Hepatic stellate cell (primary cell): ENCODE data around the gene MPZL1.
"Not testable (repeated sequence)": the region's sequence is repeated elsewhere in the genome, so short reads cannot be mapped to it uniquely, and the experiment has no call there.

Experiments used
- DNase-seq: peaks from one replicate; pipeline ENCODE4 v3.0.0; 2011; ENCODE audit warnings: low spot score

MPZL1 gene

DNA sequence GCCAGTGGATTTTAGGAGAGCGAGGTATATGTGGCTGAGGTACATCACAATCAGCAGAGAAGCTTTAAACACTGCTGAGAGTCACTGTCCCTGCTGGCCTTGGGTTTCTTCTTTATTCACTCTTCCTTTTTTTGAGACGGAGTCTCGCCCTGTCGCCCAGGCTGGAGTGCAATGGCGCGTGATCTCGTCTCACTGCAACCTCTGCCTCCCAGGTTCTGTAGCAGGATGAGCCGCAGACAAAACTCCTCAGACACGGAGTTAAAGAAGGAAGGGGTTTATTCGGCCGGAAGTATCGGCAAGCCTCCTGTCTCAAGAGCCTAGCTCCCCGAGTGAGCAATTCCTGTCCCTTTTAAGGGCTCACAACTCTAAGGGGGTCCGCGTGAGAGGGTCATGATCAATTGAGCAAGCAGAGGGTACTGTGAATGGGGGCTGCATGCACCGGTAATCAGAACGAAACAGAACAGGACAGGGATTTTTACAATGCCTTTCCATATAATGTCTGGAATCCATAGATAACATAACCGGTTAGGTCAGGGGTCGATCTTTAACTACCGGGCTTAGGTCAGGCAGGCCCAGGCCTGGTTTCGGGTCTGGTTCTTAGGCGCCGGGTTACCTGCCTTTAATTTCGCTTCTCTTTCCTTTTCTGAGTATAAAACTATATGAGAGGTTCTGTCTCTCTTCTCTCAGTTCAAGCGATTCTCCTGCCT lies 1.9 kb upstream of the MPZL1 start:
- not testable (repeated sequence) for DNase-seq

DNA sequence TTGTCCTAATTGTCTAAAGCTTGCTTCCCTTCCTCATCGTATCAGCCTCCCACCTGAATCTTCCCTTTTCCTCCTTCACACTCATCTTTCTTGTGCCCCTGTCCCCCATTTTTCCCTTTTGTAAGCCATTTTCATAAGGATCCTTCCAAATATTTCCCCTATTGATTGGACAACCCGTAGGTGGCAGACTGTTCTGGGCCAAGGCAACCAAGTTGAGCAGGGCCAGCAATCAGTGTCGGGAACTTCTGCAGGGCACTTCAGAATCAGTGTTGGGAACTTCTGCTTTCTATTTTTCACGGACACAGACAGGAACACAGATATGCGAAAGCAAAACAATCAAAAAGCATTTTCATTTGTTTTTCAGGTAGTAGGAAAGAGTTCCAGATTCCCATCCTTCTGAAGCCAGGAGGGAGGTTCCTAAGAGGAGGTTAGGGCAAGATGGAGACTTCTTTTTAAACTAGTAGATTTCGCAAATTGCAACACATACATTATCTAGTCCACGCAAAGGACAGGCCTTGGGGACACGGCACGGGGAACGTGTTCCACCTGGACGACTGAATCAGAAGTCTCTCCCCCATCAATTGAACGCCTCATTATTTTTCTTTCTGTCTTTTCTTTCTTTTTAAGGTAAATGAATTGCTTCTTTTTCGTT lies 691 bp upstream of the MPZL1 start:
- DNase-seq: peak; percentile 59

DNA sequence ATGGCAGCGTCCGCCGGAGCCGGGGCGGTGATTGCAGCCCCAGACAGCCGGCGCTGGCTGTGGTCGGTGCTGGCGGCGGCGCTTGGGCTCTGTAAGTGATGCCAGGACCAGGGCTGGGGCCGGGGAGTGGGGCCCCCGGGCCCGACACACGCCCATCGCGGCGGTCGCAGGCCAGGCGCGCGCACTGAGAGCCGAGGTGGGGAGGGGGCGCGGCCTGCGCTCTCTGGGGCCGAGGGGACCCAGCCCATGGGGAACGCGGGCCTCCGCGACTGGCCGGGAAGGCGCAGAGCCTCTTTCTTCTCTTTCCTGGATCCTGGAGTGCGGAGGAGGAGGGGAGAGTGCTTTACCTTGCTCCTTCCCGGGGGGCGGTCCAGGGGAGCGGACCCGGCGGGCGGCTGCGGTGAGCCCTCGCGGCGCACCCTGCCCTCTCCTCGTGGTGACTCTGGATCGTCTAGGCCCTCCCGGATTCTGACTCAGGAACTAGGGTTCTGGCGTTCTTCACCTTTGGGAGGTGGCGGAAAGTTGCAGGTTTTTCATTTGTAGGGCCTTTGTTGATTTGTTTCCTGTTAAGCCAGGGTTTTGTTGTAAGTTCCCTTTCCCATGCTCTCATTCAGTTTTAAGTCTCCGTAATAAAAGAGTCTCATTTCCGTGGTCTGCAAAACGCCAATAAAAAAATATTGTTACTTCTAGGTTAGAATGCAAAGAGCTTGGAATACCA lies 529 bp downstream of the MPZL1 start:
- peak; percentile 43 for DNase-seq

DNA sequence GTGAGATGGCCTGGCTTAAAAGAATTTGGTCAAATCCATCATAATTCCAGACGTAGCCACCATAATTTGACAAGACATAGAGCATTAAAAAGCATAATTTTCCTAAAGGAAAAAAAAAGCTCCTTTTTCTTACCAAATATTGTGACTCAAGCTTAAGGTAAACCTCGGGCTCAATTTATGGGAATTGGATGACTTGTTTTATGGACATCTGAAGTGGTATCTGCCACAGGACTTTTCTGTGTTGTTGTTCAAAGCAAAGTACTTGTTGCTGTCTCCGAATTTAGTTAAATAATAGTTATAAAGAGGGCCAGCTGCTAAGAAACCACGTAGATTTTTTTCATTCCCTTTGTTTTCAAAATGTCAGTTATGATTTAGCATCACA lies 1.1 kb downstream of the MPZL1 start:
- no peak for DNase-seq

DNA sequence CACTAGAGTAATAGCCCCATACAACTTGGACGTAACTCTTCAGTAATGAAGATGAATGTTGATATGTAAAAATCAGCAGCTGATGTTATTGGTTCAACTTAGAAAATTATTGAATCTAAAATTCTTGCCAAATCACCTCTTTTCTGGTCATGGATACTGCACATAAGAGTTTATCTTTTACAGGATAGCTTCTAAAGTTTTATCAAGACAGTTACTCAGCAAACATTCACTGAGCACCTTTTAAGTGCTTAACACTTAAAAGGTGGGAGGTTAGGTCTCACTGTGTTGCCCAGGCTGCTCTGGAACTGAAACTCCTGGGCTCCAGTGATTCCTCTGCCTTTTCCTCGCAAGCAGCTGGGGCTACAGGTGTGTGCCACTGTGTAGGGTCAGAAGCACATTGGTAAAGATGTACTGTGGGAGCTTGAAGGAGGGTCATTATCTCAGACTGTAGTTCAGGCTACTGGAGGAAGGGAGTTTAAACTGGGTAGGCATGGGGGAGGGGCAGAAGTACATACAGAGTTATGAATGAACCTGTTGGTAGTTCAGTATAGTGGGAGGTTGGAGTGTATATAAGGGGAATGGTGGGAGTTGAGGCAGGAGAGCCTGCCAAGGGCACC lies 2.0 kb downstream of the MPZL1 start:
- no peak for DNase-seq

DNA sequence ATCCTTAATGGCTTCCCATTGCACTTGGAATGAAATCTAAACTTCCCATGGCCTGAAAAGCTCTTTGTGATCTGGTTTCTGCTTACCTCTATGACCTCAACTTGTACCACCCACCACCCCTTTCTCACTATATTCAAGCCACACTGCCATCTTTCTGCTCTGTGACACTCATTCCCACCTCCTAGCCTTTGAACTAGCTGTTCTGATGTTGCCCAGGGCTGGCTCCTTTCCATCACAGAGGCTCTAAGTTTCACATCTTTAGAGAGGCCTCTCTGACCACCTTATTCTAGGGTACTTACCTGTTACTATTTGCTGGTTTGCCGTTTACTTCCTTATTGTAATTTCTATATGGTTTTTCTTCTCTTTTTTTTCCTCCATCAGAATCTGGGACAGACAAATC lies 4.2 kb downstream of the MPZL1 start:
- no peak for DNase-seq

DNA sequence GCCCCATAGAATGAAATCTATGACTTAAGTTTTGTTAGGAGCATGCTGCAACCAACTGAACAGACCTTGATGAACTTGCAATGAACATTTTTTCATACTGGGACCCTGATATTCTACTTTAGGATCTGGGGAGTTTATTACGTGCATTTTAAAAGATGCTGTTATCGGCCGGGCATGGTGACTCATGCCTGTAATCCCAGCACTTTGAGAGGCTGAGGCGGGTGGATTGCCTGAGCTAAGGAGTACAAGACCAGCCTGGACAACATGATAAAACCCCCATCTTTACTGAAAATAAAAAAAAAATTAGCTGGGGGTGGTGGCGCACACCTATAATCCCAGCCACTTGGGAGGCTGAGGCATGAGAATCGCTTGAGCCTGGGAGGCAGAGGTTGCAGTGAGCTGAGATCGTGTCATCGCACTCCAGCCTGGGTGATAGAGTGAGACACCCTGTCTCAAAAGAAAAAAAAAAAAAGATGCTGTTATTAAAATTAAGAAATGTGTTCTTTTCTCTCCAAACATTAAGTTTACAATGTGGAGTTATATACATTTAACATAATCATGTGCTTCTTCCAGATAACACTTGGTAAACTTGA lies 7.1 kb downstream of the MPZL1 start:
- no peak for DNase-seq

DNA sequence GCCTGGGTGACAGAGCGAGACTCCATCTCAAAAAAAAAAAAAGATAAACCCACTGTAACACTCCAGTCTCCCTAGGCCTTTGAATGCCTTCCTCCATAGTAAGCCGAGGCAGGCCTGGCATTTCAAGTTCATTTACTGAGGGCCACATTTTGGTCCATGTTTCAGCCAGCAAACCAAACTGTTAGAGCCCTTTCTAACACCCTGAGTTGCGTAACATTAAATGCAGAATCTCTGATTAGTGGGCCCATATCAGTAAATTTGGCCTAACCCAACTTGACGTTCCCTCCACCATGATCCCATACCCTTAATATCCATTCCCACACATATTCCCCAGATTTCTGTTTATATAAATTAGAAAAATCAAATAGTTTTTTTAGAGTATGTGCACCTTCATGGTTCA lies 12.4 kb downstream of the MPZL1 start:
- DNase-seq: no peak

DNA sequence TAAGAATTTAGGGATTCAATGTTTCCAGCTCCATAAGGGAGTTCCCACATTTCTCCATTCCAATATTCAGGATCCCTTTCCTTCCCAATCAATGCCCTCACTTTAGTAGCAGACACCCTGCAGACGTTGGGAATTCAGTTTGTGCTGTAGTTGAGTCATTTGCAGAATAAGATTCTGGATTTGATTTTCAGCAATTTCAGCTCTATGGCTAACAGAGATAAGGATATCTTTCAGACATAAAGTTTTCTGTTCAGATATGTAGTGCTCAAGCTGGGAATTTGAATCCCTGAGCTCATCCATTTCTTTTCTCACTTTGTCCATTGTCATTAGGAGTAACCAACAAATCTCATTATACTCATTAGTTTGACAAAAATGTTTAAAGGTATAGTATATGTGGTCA lies 13.1 kb downstream of the MPZL1 start:
- no peak for DNase-seq

DNA sequence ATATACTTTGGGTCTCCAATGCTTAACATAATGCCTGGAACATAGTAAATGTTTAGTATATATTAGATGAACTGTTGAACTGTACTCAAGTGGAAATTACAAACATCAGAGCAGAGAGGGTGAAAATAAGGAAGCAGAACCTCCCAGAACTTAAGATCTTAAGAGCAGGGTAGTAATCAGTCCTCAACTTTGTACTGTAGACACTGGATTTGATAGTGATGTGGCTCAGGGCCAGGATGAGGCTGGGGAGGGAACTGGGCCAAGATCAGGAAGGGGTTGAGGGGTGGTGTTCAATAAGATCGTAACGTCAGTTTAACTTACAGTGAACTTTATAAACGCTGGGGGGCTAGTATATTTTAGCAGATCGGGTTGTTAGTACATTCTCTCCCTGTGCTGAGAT lies 15.4 kb downstream of the MPZL1 start:
- DNase-seq: no peak

DNA sequence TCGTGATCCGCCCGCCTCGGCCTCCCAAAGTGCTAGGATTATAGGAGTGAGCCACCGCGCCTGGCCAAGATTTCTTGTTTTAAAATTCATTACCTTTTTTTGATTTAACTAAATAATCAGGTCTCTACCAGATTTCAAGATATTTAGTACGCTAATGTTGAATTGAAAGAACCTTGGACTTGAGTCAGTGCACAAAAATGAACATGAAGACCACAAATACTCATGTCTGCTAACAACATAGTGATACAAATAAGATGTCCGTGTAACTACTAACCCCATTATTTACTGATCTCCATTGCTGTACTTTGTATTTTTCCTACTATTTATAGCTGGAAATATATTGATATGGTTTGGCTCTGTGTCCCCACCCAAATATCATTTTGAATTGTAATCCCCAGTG lies 16.4 kb downstream of the MPZL1 start:
- DNase-seq: no peak

DNA sequence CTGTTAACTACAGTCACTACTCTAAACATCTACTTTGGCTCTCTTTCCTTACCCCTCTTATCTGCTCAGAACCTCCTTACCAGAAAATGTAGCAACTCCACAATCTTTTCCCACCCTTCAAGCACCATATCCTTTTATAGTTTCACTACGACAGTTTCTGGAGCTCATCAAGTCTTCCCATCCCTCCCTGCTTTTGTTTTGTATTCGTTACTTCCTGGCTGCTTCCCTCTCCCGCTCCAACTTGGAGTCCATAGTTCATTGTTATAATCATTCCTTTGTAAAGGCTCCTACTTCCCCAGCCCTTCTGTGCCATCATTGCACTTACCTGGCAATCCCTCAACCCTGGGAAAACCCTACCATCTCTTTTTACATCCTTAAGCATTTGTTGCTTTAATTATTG lies 18.0 kb downstream of the MPZL1 start:
- no peak for DNase-seq

DNA sequence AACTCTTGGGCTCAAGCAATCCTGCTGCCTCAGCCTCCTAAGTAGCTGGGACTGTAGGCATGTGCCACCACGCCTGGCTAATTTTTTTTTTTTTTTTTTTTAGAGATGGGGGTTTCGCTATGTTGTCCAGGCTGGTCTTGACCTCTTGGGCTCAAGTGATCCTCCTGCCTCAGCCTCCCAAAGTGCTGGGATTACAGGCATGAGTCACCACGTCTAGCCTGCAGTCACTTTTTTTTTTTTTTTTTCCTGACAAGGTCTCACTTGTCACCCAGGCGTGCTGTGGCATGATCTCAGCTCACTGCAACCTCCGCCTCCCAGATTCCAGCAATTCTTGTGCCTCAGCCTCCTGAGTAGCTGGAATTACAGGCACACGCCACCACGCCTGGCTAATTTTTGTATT lies 19.3 kb downstream of the MPZL1 start:
- not testable (repeated sequence) for DNase-seq

DNA sequence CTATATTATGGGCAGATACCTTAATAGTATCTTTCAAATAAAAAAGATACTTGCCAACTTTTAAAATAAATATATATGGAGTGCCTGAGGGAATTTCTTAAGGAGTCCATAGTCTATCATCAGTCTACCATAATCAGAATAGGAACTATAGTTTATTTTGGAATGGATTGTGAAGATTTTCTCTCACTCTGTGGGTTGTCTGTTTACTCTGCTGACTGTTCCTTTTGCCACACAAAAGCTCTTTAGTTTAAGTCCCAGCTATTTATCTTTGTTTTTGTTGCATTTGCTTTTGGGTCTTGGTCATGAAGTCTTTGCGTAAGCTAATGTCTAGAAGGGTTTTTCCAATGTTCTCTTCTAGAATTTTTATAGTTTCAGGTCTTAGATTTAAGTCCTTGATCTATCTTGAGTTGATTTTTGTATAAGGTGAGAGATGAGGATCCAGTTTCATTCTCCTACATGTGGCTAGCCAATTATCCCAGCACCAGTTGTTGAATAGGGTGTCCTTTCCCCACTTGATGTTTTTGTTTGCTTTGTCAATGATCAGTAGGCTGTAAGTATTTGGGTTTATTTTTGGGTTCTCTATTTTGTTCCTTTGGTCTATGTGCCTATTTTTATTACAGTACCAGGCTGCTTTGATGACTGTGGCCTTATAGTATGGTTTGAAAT lies 20.7 kb downstream of the MPZL1 start:
- DNase-seq: not testable (repeated sequence)

DNA sequence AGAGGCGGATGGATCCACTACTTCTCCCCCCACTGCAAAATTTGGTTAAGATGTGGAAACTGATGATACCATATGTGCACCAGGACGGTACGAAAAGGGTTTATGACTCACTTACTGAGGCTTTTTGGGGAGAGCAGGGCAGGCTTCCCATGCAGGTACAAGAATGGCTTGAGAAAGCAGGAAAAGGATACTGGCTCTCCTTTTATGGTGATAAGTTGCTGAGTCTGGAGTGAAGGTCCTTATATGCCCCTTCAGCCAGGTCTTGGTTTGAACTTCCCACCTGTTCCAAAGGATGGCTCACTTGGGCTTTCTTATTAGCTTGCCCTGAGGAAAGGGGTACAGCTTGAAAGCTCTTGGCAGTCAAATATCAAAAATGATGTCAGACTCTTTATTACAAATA lies 23.1 kb downstream of the MPZL1 start:
- DNase-seq: no peak

DNA sequence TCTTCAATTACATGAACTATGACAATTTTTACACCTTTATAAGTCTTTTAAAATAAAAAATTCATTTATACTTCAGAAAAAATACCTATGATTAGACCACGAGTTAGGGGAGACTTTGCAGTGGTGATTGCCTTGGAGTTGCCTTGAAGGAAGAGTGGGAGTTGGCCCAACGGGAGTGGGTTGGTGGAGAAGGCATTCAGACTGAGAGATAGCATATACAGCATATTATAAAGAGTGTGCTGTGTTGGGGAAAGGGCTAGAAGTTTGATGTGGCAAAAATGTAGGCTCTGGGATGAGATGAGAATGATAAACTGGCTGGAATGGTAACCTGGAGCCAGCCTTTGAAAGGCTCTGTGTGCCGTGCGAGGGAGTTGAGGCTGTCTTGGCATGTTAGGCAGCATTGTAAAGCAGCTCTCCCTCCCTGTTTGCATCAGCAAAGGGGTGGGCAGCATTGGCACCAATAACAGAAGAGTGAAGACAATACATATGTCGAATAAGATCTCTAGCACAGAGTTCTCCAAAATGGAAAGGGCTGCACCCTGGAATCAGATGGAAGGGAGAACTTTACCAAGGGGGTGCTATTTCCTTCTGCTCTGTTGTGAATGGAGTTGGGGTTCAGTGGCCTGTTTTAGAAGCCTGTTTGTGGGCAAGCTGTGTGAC lies 24.4 kb downstream of the MPZL1 start:
- DNase-seq: no peak

DNA sequence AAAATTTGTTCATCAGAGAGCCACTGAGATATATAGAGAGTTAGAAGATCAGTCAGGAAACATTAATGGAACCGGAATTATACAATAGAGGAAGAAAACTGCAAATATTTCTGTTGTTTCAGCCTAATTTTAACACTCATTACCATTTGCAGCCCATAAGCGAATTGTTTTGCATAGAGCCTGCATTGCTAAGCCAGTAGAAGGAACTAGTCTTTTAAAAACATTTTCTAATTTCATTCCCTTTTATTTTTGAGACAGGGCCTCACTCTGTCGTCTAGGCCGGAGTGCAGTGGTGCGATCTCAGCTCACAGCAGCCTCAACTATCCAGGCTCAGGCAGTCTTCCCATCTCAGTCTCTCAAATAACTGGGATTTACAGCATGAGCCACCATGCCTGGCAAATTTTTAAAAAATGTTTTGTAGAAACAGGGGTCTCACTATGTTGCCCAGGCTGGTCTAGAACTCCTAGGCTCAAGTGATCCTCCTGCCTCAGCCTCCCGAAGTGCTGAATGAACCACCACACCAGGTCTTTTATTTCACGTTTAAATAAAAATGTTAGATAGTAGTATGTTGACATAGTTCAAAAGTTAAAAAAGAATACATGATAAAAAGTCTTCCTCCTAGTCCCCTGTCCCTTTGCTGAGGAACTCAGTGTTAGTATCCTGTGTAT lies 25.3 kb downstream of the MPZL1 start:
- no peak for DNase-seq

DNA sequence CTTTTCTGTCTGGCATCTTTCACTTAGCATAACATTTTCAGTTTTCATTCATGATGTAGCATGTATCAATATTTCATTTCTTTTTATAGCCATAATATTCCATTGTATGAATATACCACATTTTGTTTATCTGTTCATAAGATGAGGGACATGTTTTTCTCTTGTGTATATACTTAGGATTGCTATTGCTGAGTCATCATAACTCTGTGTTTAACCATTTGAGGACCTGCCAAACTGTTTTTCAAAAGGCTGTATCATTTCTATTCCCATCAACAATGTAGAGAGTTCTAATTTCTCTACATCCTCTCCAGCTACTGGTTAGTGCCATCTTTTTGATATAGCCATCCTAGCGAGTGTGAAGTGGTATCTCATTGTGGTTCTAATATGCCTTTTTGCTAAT lies 26.2 kb downstream of the MPZL1 start:
- DNase-seq: no peak

DNA sequence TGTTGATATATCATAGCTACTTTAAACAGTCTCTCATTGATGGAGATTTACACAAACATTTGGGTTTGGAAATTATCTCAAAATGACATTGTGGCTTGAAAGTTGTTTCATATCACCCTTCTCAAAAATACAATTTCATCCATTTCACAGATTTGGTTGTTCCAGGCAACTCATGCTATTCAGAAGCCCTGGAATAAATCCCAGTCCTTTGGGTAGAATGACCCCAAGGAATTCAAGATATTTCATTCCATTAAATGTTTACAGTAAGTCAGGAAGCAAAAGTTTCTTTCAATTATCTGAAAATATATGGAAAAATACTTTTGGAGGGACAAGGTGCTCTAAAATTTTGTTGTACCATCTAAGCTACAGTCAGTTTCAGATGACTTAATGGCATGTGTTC lies 27.1 kb downstream of the MPZL1 start:
- DNase-seq: peak; percentile 7

DNA sequence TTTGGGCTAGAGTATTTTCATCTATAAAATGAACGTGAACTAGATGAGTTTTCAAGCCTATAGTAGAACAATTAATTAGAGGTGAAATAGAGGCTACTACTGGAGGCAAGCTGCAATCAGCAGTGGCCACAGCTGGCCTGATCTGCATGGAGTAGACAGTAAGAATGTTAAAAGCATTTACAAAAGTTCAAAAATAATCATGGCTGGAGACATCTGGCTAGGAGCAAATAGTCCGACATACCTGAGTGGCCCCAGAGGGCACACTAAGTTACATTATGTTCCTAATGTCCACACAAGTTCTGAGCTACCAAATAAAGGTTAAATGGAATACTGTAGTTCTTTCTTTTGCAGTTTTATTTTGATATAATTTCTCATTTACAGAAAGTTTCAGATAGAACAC lies 28.0 kb downstream of the MPZL1 start:
- no peak for DNase-seq

DNA sequence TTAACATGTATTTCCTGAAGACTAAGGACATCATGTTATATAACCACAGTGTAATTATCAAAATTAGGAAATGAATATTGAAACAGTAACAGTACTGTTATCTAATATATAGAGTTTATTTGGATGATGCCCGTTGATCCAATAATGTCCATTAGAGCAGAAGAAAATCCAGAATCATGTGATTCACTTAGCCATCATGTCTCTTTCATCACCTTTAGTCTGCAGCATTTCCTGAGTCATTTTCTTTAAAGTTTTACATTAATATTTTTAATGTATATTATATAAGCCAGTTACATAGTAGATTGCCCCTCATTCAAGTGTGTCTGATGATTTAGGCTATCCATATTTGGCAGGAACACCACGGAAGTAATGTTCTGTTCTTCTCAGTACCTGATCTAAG lies 28.9 kb downstream of the MPZL1 start:
- DNase-seq: no peak
